Activated T-cell treated with anti-CD3 and anti-CD28 coated beads, Interleukin-2, amount 50 U/mL, for 1 hour (primary cell): ENCODE measurements around the gene YEATS2.
"Not testable (repeated sequence)": the region's sequence is repeated elsewhere in the genome, so short reads cannot be mapped to it uniquely, and the experiment has no call there.

Experiments used
- DNase-seq: peaks from one replicate; pipeline ENCODE4 v3.0.0-alpha.2; 2020

YEATS2 gene

GRCh38 chr3:183718012-183718411 is 20.4 kb downstream of the YEATS2 start:
- DNase-seq = no peak

GRCh38 chr3:183725387-183725786 is 27.8 kb downstream of the YEATS2 start:
- no peak for DNase-seq

GRCh38 chr3:183728204-183728603 is 30.6 kb downstream of the YEATS2 start:
- DNase-seq = no peak

GRCh38 chr3:183730361-183730760 is 32.8 kb downstream of the YEATS2 start:
- no peak for DNase-seq

GRCh38 chr3:183731611-183732010 is 34.0 kb downstream of the YEATS2 start:
- no peak for DNase-seq

GRCh38 chr3:183733553-183733952 is 36.0 kb downstream of the YEATS2 start:
- no peak for DNase-seq

- DNase-seq = no peak
Measured at GRCh38 chr3:183734750-183735494, 37.3 kb downstream of the YEATS2 start.

GRCh38 chr3:183737116-183737515 is 39.5 kb downstream of the YEATS2 start:
- no peak for DNase-seq

GRCh38 chr3:183740154-183740553 is 42.6 kb downstream of the YEATS2 start:
- DNase-seq = not testable (repeated sequence)

GRCh38 chr3:183743231-183743630 is 45.6 kb downstream of the YEATS2 start:
- no peak for DNase-seq

GRCh38 chr3:183745300-183746098 is 47.9 kb downstream of the YEATS2 start:
- no peak for DNase-seq

GRCh38 chr3:183754052-183754451 is 56.5 kb downstream of the YEATS2 start:
- no peak for DNase-seq

GRCh38 chr3:183762304-183762703 is 64.7 kb downstream of the YEATS2 start:
- DNase-seq = no peak

- no peak for DNase-seq
Measured at GRCh38 chr3:183764847-183765731, 67.5 kb downstream of the YEATS2 start.

- no peak for DNase-seq
Measured at GRCh38 chr3:183766107-183766506, 68.5 kb downstream of the YEATS2 start.

GRCh38 chr3:183766745-183767606 is 69.4 kb downstream of the YEATS2 start:
- peak; percentile 61 for DNase-seq

- DNase-seq = no peak
Measured at GRCh38 chr3:183768114-183768513, 70.5 kb downstream of the YEATS2 start.

GRCh38 chr3:183769453-183769852 is 71.9 kb downstream of the YEATS2 start:
- DNase-seq = no peak

GRCh38 chr3:183774631-183775030 is 77.0 kb downstream of the YEATS2 start:
- DNase-seq = no peak

- no peak for DNase-seq
Measured at GRCh38 chr3:183775781-183776180, 78.2 kb downstream of the YEATS2 start.

- not testable (repeated sequence) for DNase-seq
Measured at GRCh38 chr3:183776451-183776850, 78.9 kb downstream of the YEATS2 start.

- DNase-seq = no peak
Measured at GRCh38 chr3:183777016-183777618, 79.5 kb downstream of the YEATS2 start.
